OCI-LY7 (cell line): ENCODE measurements around the gene KIF5A. TPM values are rescaled to one million over a fixed set of nuclear protein-coding genes. Genes with fewer than 3 reads are reported as not detected.

ENCODE experiments used
- BruUV-seq: library from RNA; stranded (reverse); fragments of 400-500 nt; replicated peaks from 2 replicates; lab custom pipeline; 2021; lab: Mats Ljungman, UMichigan
- CTCF ChIA-PET: fragments of 300-600 bp; sonication (Branson Sonifier 250); formaldehyde crosslinking; loops from one replicate; lab custom pipeline; 2022; ENCODE audit warnings: antibody characterized with exemption; ENCODE audit not compliant: unreplicated experiment; lab: Charles Lee
- POLR2A ChIA-PET: fragments of 300-600 bp; sonication (Branson Sonifier 250); formaldehyde crosslinking; loops from one replicate; lab custom pipeline; 2022; ENCODE audit warnings: antibody characterized with exemption; lab: Charles Lee
- DNase-seq: peaks from one replicate; pipeline ENCODE4 v3.0.0-alpha.2; 2015; ENCODE audit warnings: low spot score
- H2AFZ ChIP-seq: fragments of 200-600 bp; sonication (generic), shearing (Covaris generic); 2 replicates; pipeline ENCODE4 v1.6.1; 2014; ENCODE audit warnings: mild to moderate bottlenecking, antibody characterized with exemption, low read length, moderate library complexity
- H3K27ac ChIP-seq: fragments of 200-600 bp; sonication (generic); 2 replicates; pipeline ENCODE4 v1.5.1; 2014; ENCODE audit warnings: mixed run types, low read depth, mild to moderate bottlenecking, moderate library complexity, low read length, inconsistent platforms; ENCODE audit not compliant: poor library complexity, severe bottlenecking
- H3K36me3 ChIP-seq: fragments of 200-600 bp; sonication (generic); 2 replicates; pipeline ENCODE4 v1.6.1; 2014; ENCODE audit warnings: mild to moderate bottlenecking, antibody characterized with exemption, low read length, moderate library complexity, mixed read lengths; ENCODE audit not compliant: insufficient read depth
- H3K4me1 ChIP-seq: fragments of 200-600 bp; sonication (generic); 2 replicates; pipeline ENCODE4 v1.5.1; 2014; ENCODE audit warnings: mild to moderate bottlenecking, low read length; ENCODE audit not compliant: insufficient read depth, poor library complexity, severe bottlenecking
- H3K4me2 ChIP-seq: fragments of 200-600 bp; sonication (generic); 2 replicates; pipeline ENCODE4 v1.6.1; 2014; ENCODE audit warnings: mild to moderate bottlenecking, low read length
- H3K4me3 ChIP-seq: fragments of 200-600 bp; sonication (generic); 2 replicates; pipeline ENCODE4 v1.5.1; 2014; ENCODE audit warnings: mild to moderate bottlenecking, low read depth, low read length; ENCODE audit not compliant: poor library complexity, severe bottlenecking
- H3K79me2 ChIP-seq: fragments of 200-600 bp; sonication (generic); 2 replicates; pipeline ENCODE4 v1.6.1; 2016; ENCODE audit warnings: low read depth, mild to moderate bottlenecking, low read length, moderate library complexity, mixed read lengths; ENCODE audit not compliant: insufficient read depth
- H3K9me2 ChIP-seq: fragments of 200-600 bp; sonication (generic); 2 replicates; pipeline ENCODE4 v1.6.1; 2016; ENCODE audit warnings: mild to moderate bottlenecking, low read length, mixed read lengths; ENCODE audit not compliant: insufficient read depth
- H3K9me3 ChIP-seq: fragments of 200-600 bp; sonication (generic); 2 replicates; pipeline ENCODE4 v1.6.1; 2014; ENCODE audit warnings: mild to moderate bottlenecking, mixed run types, low read length, mixed read lengths
- H4K20me1 ChIP-seq: fragments of 200-600 bp; sonication (generic); 2 replicates; pipeline ENCODE4 v1.6.1; 2014; ENCODE audit warnings: mild to moderate bottlenecking, antibody characterized with exemption, low read length, moderate library complexity, mixed read lengths; ENCODE audit not compliant: insufficient read depth
- EZH2phosphoT487 ChIP-seq: fragments of 200-600 bp; sonication (generic); IDR thresholded peaks from 2 replicates; pipeline ENCODE4 v1.6.1; 2018; ENCODE audit warnings: low read depth, borderline replicate concordance, mild to moderate bottlenecking, mixed run types, antibody characterized with exemption, low read length, moderate library complexity, mixed read lengths
- intact Hi-C: fragments of 100-400 bp; cut with micrococcal nuclease; formaldehyde crosslinking; loops from one replicate; pipeline ENCODE4 v1.10.0; 2022; ENCODE audit not compliant: unreplicated experiment
- total RNA-seq, 2 experiments: library from RNA; depleted of rRNA in 1 of 2; stranded (reverse); fragments of >200 nt in 1 of 2; shearing (Covaris generic) in 1 of 2; gene quantifications; 2 replicates each; pipeline ENCODE4 v1.2.3, GENCODE V29; 2014 to 2022
- TF ChIP-seq, protein P1 (sequence below): fragments of 200-600 bp; sonication (generic); conservative IDR thresholded peaks from 2 replicates; pipeline ENCODE4 v1.5.1; 2014; ENCODE audit warnings: mild to moderate bottlenecking, antibody characterized with exemption, low read length, moderate library complexity, mixed read lengths

The KIF5A gene
- total RNA-seq, 2 experiments from 2014 or later: 0.09 to 1.6 TPM

DNA sequence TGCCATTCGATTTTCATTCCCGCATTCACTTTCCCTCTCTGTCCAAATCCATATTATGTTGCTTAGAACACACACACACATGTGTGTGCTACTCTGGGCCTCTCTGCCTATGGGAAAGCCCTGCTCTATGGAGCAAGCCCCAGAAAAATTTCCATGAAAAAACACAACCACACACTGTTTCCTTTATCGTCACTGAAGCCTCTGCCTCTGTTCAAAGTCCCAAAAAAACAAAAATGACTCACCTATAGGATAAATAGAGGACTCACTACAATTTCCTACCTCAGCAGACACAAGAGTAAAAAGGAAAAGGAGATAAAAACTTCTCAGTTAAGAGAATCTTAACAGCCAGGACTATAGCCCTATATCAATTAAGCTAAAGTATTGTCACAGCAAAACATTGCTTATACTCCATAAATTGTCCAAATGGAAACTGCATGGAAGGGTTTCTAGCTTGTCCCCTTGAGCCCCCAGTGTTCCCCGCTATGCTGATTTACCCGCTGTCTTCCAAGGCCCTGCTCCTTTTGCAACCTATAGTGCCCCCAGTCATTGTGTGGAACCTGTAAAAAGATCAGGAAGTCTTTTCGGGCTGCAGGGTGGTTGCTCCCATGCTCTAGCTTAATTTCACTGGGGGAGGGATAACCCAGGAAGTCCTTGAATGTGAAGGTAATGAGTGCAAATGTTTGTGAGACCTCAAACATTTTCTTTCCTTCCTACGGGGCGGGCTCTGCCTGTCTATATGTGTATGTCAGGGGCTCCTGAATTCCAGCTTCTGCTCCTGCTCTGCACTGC is 30.0 kb downstream of the KIF5A start:
- Histone ChIP-seq H2AFZ (no peak overlapping the region), H4K20me1 (no peaks in the 10 kb centered on the region), H3K36me3 (no peaks in the 10 kb centered on the region), H3K4me1 (no peaks in the 10 kb centered on the region), H3K27ac (no peak overlapping the region), H3K79me2 (no peaks in the 10 kb centered on the region), H3K4me2 (no peak overlapping the region), H3K9me2 (no peaks in the 10 kb centered on the region), H3K4me3 (no peak overlapping the region), H3K9me3 (no peaks in the 10 kb centered on the region)
- no peak for DNase-seq
- no TSS peak for BruUV-seq
- intact Hi-C loops: no loop called here
- ChIA-PET POLR2A (interaction anchor here (0.8 to 1.7 kb wide), 2 partner anchors 9 to 34 kb away, joined by 3 to 4 read pairs; no protein-coding TSS in a partner anchor), CTCF (no interaction called here)
- TF ChIP-seq, protein P1, sequence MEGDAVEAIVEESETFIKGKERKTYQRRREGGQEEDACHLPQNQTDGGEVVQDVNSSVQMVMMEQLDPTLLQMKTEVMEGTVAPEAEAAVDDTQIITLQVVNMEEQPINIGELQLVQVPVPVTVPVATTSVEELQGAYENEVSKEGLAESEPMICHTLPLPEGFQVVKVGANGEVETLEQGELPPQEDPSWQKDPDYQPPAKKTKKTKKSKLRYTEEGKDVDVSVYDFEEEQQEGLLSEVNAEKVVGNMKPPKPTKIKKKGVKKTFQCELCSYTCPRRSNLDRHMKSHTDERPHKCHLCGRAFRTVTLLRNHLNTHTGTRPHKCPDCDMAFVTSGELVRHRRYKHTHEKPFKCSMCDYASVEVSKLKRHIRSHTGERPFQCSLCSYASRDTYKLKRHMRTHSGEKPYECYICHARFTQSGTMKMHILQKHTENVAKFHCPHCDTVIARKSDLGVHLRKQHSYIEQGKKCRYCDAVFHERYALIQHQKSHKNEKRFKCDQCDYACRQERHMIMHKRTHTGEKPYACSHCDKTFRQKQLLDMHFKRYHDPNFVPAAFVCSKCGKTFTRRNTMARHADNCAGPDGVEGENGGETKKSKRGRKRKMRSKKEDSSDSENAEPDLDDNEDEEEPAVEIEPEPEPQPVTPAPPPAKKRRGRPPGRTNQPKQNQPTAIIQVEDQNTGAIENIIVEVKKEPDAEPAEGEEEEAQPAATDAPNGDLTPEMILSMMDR: no peak
- TF ChIP-seq EZH2phosphoT487: no peak

DNA sequence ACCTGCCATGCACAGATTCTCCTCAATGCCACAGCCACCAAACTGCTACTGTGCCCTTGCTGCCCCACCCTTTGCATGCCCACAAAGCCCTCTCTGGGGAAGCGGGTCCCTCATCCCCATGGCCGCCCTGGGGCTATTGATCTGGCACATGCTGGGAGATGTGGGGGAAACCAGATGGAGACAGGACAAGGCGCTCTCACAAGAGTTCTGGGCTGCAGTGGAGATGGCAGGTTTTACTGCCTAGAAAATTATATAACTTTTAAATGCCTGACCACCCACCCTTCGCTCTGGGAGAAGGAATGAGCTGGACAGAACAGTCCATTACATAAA is 30.6 kb downstream of the KIF5A start:
- Histone ChIP-seq H2AFZ (no peak overlapping the region), H3K36me3 (no peaks in the 10 kb centered on the region), H3K27ac (no peak overlapping the region), H3K4me3 (no peak overlapping the region), H3K9me2 (no peaks in the 10 kb centered on the region), H3K79me2 (no peaks in the 10 kb centered on the region), H4K20me1 (no peaks in the 10 kb centered on the region), H3K4me1 (no peaks in the 10 kb centered on the region), H3K9me3 (no peaks in the 10 kb centered on the region), H3K4me2 (no peak overlapping the region)
- TF ChIP-seq, protein P1: no peak
- no peak for TF ChIP-seq EZH2phosphoT487
- CTCF ChIA-PET: no interaction called here
- DNase-seq: no peak
- BruUV-seq: no TSS peak
- POLR2A ChIA-PET: interaction anchor here (0.8 to 1.7 kb wide), 2 partner anchors 9 to 34 kb away, joined by 3 to 4 read pairs; no protein-coding TSS in a partner anchor
- intact Hi-C loops: no loop called here

DNA sequence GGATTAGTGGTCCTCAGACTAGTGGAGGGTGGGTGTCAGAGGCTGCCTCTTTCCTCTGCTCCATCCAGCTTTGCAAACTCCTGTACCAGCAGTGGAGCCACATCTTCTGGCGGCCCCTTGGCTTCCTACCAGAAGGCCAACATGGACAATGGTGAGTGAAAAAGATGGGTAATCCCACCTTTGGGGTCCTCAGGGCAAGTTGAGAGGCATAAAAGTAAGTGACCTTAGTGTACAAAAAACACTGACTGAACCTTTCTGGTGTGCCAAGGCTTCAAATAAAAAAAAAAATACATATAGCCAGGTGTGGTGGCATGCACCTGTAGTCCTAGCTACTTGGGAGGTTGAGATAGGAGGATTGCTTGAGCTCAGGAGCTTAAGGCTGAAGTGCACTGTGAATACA is 32.0 kb downstream of the KIF5A start:
- no peak overlapping the region for H3K4me3 ChIP-seq
- no peaks in the 10 kb centered on the region for H4K20me1 ChIP-seq
- no peaks in the 10 kb centered on the region for H3K36me3 ChIP-seq
- TF ChIP-seq EZH2phosphoT487: no peak
- TF ChIP-seq, protein P1: no peak
- no peaks in the 10 kb centered on the region for H3K79me2 ChIP-seq
- H3K4me2 ChIP-seq: no peak overlapping the region
- no peaks in the 10 kb centered on the region for H3K4me1 ChIP-seq
- ChIA-PET CTCF (interaction anchor here (1.3 kb wide), 1 partner anchor 52 kb away, joined by 5 read pairs; the partner anchor contains the start of gene B4GALNT1), POLR2A (interaction anchor here (0.6 to 1.4 kb wide), 3 partner anchors 9 to 268 kb away, joined by 3 to 4 read pairs (median 3); partner anchors contain the start of gene PIP4K2C)
- no TSS peak for BruUV-seq
- no peak for DNase-seq
- no peaks in the 10 kb centered on the region for H3K9me3 ChIP-seq
- intact Hi-C loops: loop anchor here (2.0 kb wide), 1 partner anchor 33 kb away; no protein-coding TSS in a partner anchor
- H3K27ac ChIP-seq: no peak overlapping the region
- no peaks in the 10 kb centered on the region for H3K9me2 ChIP-seq
- H2AFZ ChIP-seq: no peak overlapping the region
